HL-60 (cell line): ENCODE results near the gene MYOZ2.

Experiments used
- GABPA ChIP-seq: IDR thresholded peaks from 2 replicates; pipeline ENCODE4 v1.6.1; 2012; ENCODE audit warnings: low read depth
- POLR2AphosphoS5 ChIP-seq: IDR thresholded peaks from 2 replicates; pipeline ENCODE4 v1.6.1; 2012; ENCODE audit warnings: low read depth
- SPI1 ChIP-seq: IDR thresholded peaks from 2 replicates; pipeline ENCODE4 v1.6.1; 2012; ENCODE audit warnings: low read depth, mild to moderate bottlenecking, borderline replicate concordance
- TF ChIP-seq, protein P1 (sequence below): IDR thresholded peaks from one replicate; pipeline ENCODE4 v1.5.1; 2011; ENCODE audit warnings: low read length, control low read depth, inconsistent platforms; ENCODE audit not compliant: insufficient read depth
- TF ChIP-seq, protein P2 (sequence below): IDR thresholded peaks from 2 replicates; pipeline ENCODE4 v1.6.1; 2012; ENCODE audit warnings: low read depth; ENCODE audit not compliant: insufficient replicate concordance

DNA sequence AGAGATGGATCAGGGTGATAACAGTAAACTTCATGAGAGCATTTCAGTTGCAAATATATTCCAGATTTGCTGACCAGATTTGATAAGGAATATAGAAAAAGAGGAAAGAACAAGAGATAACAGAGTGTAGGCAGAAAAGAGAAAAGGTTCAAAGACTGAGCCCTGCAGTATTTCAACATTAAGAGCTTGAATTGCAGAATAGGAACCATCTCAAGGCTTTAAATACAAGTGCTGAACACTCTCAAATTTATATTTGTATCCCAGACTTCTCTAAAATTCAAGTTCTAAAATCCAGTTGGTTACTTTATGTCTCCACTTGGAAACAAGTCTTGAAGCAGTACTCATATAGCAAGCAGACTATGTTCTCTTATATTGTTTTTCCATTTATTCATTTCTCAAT lies 9.7 kb upstream of the MYOZ2 start:
- TF ChIP-seq, protein P1, sequence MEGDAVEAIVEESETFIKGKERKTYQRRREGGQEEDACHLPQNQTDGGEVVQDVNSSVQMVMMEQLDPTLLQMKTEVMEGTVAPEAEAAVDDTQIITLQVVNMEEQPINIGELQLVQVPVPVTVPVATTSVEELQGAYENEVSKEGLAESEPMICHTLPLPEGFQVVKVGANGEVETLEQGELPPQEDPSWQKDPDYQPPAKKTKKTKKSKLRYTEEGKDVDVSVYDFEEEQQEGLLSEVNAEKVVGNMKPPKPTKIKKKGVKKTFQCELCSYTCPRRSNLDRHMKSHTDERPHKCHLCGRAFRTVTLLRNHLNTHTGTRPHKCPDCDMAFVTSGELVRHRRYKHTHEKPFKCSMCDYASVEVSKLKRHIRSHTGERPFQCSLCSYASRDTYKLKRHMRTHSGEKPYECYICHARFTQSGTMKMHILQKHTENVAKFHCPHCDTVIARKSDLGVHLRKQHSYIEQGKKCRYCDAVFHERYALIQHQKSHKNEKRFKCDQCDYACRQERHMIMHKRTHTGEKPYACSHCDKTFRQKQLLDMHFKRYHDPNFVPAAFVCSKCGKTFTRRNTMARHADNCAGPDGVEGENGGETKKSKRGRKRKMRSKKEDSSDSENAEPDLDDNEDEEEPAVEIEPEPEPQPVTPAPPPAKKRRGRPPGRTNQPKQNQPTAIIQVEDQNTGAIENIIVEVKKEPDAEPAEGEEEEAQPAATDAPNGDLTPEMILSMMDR = no peak
- TF ChIP-seq GABPA (no peak), POLR2AphosphoS5 (no peak), SPI1 (no peak)
- TF ChIP-seq, protein P2, sequence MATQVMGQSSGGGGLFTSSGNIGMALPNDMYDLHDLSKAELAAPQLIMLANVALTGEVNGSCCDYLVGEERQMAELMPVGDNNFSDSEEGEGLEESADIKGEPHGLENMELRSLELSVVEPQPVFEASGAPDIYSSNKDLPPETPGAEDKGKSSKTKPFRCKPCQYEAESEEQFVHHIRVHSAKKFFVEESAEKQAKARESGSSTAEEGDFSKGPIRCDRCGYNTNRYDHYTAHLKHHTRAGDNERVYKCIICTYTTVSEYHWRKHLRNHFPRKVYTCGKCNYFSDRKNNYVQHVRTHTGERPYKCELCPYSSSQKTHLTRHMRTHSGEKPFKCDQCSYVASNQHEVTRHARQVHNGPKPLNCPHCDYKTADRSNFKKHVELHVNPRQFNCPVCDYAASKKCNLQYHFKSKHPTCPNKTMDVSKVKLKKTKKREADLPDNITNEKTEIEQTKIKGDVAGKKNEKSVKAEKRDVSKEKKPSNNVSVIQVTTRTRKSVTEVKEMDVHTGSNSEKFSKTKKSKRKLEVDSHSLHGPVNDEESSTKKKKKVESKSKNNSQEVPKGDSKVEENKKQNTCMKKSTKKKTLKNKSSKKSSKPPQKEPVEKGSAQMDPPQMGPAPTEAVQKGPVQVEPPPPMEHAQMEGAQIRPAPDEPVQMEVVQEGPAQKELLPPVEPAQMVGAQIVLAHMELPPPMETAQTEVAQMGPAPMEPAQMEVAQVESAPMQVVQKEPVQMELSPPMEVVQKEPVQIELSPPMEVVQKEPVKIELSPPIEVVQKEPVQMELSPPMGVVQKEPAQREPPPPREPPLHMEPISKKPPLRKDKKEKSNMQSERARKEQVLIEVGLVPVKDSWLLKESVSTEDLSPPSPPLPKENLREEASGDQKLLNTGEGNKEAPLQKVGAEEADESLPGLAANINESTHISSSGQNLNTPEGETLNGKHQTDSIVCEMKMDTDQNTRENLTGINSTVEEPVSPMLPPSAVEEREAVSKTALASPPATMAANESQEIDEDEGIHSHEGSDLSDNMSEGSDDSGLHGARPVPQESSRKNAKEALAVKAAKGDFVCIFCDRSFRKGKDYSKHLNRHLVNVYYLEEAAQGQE = no peak
